HG02610 (cell line): ENCODE data around the gene OR5K2.

Experiments
- ATAC-seq: cut with Tn5 transposase; IDR thresholded peaks from one replicate; pipeline ENCODE4 v1.9.1; 2021; ENCODE audit warnings: mild to moderate bottlenecking, moderate library complexity; ENCODE audit not compliant: unreplicated experiment

Gene OR5K2

GRCh38 chr3:98497381-98497780, at the start of gene OR5K2:
Gene OR5K2 (plus strand): TSS chr3:98497681. CDS start chr3:98497681, 0 bp downstream.
- no peak for ATAC-seq

- no peak for ATAC-seq
These were observed 47.8 kb upstream of the OR5K2 start for GRCh38 chr3:98449606-98450193.

- no peak for ATAC-seq
These were observed 47.1 kb upstream of the OR5K2 start for GRCh38 chr3:98450372-98450771.

GRCh38 chr3:98453827-98454226, 43.7 kb upstream of the OR5K2 start:
- ATAC-seq = no peak

GRCh38 chr3:98454929-98455328, 42.6 kb upstream of the OR5K2 start:
- ATAC-seq = no peak

- no peak for ATAC-seq
These were observed 39.9 kb upstream of the OR5K2 start for GRCh38 chr3:98457543-98457942.

- ATAC-seq = no peak
These were observed 37.3 kb upstream of the OR5K2 start for GRCh38 chr3:98460220-98460619.

- no peak for ATAC-seq
These were observed 34.6 kb upstream of the OR5K2 start, which contains the start of gene OR5K1 for GRCh38 chr3:98462901-98463300. Gene OR5K1 (plus strand): TSS chr3:98463201. CDS start chr3:98469577, 6,376 bp downstream.

GRCh38 chr3:98482717-98483482, 14.6 kb upstream of the OR5K2 start:
- no peak for ATAC-seq

GRCh38 chr3:98483626-98484025, 13.9 kb upstream of the OR5K2 start:
- no peak for ATAC-seq

GRCh38 chr3:98500019-98500418, 2.5 kb downstream of the OR5K2 start:
- ATAC-seq = no peak

GRCh38 chr3:98501270-98501669, 3.8 kb downstream of the OR5K2 start:
- no peak for ATAC-seq

GRCh38 chr3:98501863-98502576, 4.5 kb downstream of the OR5K2 start:
- no peak for ATAC-seq

GRCh38 chr3:98504539-98504938, 7.1 kb downstream of the OR5K2 start:
- ATAC-seq = no peak

GRCh38 chr3:98508582-98508981, 11.1 kb downstream of the OR5K2 start:
- ATAC-seq = no peak

- no peak for ATAC-seq
These were observed 15.1 kb downstream of the OR5K2 start for GRCh38 chr3:98512576-98512975.

- no peak for ATAC-seq
These were observed 15.6 kb downstream of the OR5K2 start for GRCh38 chr3:98513091-98513511.

- no peak for ATAC-seq
These were observed 16.3 kb downstream of the OR5K2 start for GRCh38 chr3:98513736-98514135.

- no peak for ATAC-seq
These were observed 17.5 kb downstream of the OR5K2 start for GRCh38 chr3:98514948-98515347.

- ATAC-seq = no peak
These were observed 21.3 kb downstream of the OR5K2 start for GRCh38 chr3:98518816-98519215.

- ATAC-seq = no peak
These were observed 21.9 kb downstream of the OR5K2 start for GRCh38 chr3:98519351-98519750.
